Lung (tissue), 12 donors: Measurements from ENCODE around the gene LCN1. TPM values are rescaled to one million over a fixed set of nuclear protein-coding genes. Genes with fewer than 3 reads are reported as not detected.

Experiments
- ATAC-seq: fragments of 200-7000 bp; cut with Tn5 transposase; one replicate; pipeline ENCODE4 v1.9.1; 2020; ENCODE audit warnings: moderate number of reproducible peaks; ENCODE audit not compliant: insufficient read depth, low FRiP score
- DNase-seq, 3 donors: peaks; one replicate each; pipeline ENCODE4 v3.0.0-alpha.2; 2013 to 2017
- H3K27ac ChIP-seq, 2 donors: one replicate each; pipeline ENCODE4 v1.5.1; 2013; ENCODE audit warnings: mild to moderate bottlenecking in 2 of 2, moderate library complexity in 2 of 2, control low read depth in 1 of 2, inconsistent platforms in 1 of 2, low read depth in 1 of 2, low read length in 1 of 2
- H3K27me3 ChIP-seq, 3 donors: one replicate each; pipeline ENCODE4 v1.5.1; 2013; ENCODE audit warnings: low read length in 2 of 3; ENCODE audit not compliant: control insufficient read depth in 3 of 3, insufficient read depth in 3 of 3
- H3K36me3 ChIP-seq, 4 donors: one replicate each; pipeline ENCODE4 v1.5.1; 2013; ENCODE audit warnings: low read length in 4 of 4, mild to moderate bottlenecking in 1 of 4, moderate library complexity in 1 of 4; ENCODE audit not compliant: control insufficient read depth in 4 of 4, insufficient read depth in 4 of 4
- H3K4me1 ChIP-seq, 5 donors: one replicate each; pipeline ENCODE4 v1.5.1; 2013; ENCODE audit warnings: low read length in 5 of 5, mild to moderate bottlenecking in 2 of 5, moderate library complexity in 1 of 5; ENCODE audit not compliant: control insufficient read depth in 5 of 5, insufficient read depth in 5 of 5
- H3K4me3 ChIP-seq: one replicate; pipeline ENCODE4 v1.5.1; 2013; ENCODE audit warnings: mild to moderate bottlenecking, control low read depth, moderate library complexity
- H3K9ac ChIP-seq, 2 donors: one replicate each; pipeline ENCODE4 v1.5.1; 2013; ENCODE audit warnings: low read length in 2 of 2, control low read depth in 1 of 2; ENCODE audit not compliant: insufficient read depth in 1 of 2
- H3K9me3 ChIP-seq, 4 donors: one replicate each; pipeline ENCODE4 v1.5.1; 2013; ENCODE audit warnings: low read length in 3 of 4, mild to moderate bottlenecking in 1 of 4, moderate library complexity in 1 of 4; ENCODE audit not compliant: control insufficient read depth in 4 of 4, insufficient read depth in 3 of 4
- WGBS, 2 donors: extraction: QIAGEN DNeasy Blood & Tissue Kit; methylation state at CpG; one replicate each; pipeline ENCODE4 v1.1.7; 2013; 5-methylcytosine and 5-hydroxymethylcytosine counted together
- polyA plus RNA-seq, 2 donors: library from polyadenylated mRNA; stranded (reverse); fragments of 200-250 nt; gene quantifications; one replicate each; pipeline ENCODE4 v1.2.1, GENCODE V29; 2013
- total RNA-seq, 2 donors: library from RNA; depleted of rRNA in 1 of 2; stranded (reverse); fragments of >200 nt in 1 of 2; gene quantifications; one replicate each; pipeline ENCODE4 v1.2.1, GENCODE V29; 2014 to 2021
- TF ChIP-seq, protein P1 (sequence below): IDR thresholded peaks from 2 replicates; pipeline ENCODE4 v1.5.1; 2012; ENCODE audit warnings: mild to moderate bottlenecking; ENCODE audit errors: control extremely low read depth, extremely low read depth
- donor health status: control.
- donor health status: control.
- donor health status: Bipolar disorder and iron deficiency.
- donor health status: healthy.
- donor health status: DM: yes; HTN: yes; CAD: no.

The LCN1 gene
- total and polyA plus RNA-seq, 4 donors = not detected

DNA sequence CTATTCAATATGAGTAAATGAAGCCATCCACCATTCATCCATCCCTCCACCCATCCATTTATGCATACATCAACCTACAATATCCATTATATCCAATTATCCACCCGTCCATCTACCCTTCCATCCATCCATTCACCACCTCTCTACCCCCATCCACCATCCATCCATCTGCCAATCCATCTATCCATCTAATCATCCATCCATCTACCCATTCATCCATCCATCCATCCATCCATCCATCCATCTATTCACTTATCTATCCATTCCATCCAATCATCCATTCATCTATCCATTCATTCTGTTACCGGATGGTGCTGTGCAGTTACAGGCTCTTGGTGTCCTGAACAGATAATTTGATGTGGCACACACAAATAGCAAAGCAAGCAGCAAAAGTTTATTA lies 51.0 kb downstream of the LCN1 start:
- Histone ChIP-seq H3K27ac (no peak overlapping the region), H3K9ac (no peak overlapping the region), H3K36me3 (no peaks in the 10 kb centered on the region), H3K4me3 (no peak overlapping the region), H3K27me3 (no peaks in the 10 kb centered on the region), H3K4me1 (no peaks in the 10 kb centered on the region), H3K9me3 (peaks cover 0 to 8% (median 3%) of the 10 kb centered on the region in 4 donors)
- 85 to 91% methylated on average over 2 of the region's 2 CpGs for WGBS, 2 donors
- TF ChIP-seq, protein P1, sequence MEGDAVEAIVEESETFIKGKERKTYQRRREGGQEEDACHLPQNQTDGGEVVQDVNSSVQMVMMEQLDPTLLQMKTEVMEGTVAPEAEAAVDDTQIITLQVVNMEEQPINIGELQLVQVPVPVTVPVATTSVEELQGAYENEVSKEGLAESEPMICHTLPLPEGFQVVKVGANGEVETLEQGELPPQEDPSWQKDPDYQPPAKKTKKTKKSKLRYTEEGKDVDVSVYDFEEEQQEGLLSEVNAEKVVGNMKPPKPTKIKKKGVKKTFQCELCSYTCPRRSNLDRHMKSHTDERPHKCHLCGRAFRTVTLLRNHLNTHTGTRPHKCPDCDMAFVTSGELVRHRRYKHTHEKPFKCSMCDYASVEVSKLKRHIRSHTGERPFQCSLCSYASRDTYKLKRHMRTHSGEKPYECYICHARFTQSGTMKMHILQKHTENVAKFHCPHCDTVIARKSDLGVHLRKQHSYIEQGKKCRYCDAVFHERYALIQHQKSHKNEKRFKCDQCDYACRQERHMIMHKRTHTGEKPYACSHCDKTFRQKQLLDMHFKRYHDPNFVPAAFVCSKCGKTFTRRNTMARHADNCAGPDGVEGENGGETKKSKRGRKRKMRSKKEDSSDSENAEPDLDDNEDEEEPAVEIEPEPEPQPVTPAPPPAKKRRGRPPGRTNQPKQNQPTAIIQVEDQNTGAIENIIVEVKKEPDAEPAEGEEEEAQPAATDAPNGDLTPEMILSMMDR = no peak
- DNase-seq = no peak
- ATAC-seq = no peak

DNA sequence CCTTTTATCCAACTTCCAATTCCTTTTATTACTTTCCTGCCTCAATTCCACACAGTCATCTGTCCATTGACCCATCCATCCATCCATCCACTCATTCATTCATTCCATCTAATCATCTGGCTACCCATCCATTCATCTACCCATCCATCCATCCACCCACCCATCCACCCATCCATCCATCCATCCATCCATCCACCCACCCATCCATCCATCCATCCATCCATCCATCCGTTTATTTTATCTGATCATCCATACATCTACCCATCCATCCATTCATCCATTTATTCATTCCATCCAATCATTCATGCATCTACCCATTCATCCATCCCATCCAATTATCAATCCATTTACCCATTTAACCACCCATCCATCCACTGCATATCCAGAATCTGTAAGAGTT lies 51.9 kb downstream of the LCN1 start:
- Histone ChIP-seq H3K27ac (no peak overlapping the region), H3K4me1 (no peaks in the 10 kb centered on the region), H3K9ac (no peak overlapping the region), H3K27me3 (no peaks in the 10 kb centered on the region), H3K36me3 (no peaks in the 10 kb centered on the region), H3K4me3 (no peak overlapping the region), H3K9me3 (peaks cover 0 to 8% (median 3%) of the 10 kb centered on the region in 4 donors)
- ATAC-seq (no peak), DNase-seq (no peak)
- TF ChIP-seq, protein P1 = no peak
- WGBS, 2 donors = 81 to 96% methylated on average over 1 of the region's 1 CpG

DNA sequence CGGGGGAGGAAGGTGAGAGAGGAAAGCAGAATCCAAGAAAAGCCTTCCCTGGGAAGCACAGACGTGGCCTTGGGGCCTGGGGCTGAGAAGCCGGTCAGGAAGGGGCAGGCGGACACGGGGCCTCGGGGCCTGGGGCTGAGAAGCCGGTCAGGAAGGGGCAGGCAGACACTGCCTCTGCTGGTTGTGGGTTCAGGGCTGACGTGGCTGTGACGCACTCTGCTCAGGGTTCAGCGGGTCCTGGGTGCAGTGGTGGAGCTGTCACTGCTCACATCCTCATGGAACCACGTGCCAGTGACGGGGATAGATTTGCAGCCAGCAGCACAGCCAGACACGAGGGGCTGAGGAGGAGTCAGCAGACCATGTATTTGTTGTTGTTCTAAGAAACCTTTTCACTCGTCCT lies 53.1 kb downstream of the LCN1 start:
- 71 to 73% methylated on average over 14 of the region's 14 CpGs for WGBS, 2 donors
- ATAC-seq = no peak

More for the DNA sequence above, 53.1 kb downstream of the LCN1 start:
- Histone ChIP-seq H3K27me3 (no peaks in the 10 kb centered on the region), H3K27ac (no peak overlapping the region), H3K4me1 (no peaks in the 10 kb centered on the region), H3K4me3 (no peak overlapping the region), H3K9me3 (peaks cover 0 to 6% (median 2%) of the 10 kb centered on the region in 4 donors), H3K36me3 (no peaks in the 10 kb centered on the region), H3K9ac (no peak overlapping the region)
- DNase-seq = no peak
- TF ChIP-seq, protein P1 = no peak
